HG02970 (cell line): ENCODE data around the gene NTN3.
"Not testable (repeated sequence)": the region's sequence is repeated elsewhere in the genome, so short reads cannot be mapped to it uniquely, and the experiment has no call there.

Source experiments
- ATAC-seq: cut with Tn5 transposase; IDR thresholded peaks from one replicate; pipeline ENCODE4 v1.9.1; 2021; ENCODE audit warnings: mild to moderate bottlenecking, moderate library complexity, moderate number of reproducible peaks; ENCODE audit not compliant: unreplicated experiment, low FRiP score

Gene NTN3

GRCh38 chr16:2471016-2471652, at the start of gene NTN3:
NTN3 (plus strand) TSS chr16:2471297; CDS start chr16:2471702, 405 bp downstream.
- ATAC-seq: no peak

GRCh38 chr16:2422123-2422867, 48.8 kb upstream of the NTN3 start:
- no peak for ATAC-seq

- ATAC-seq: no peak
These were observed 46.8 kb upstream of the NTN3 start for GRCh38 chr16:2424061-2425007.

- ATAC-seq: no peak
These were observed 46.0 kb upstream of the NTN3 start for GRCh38 chr16:2425008-2425518.

- no peak for ATAC-seq
These were observed 45.2 kb upstream of the NTN3 start for GRCh38 chr16:2425825-2426430.

- no peak for ATAC-seq
These were observed 44.1 kb upstream of the NTN3 start for GRCh38 chr16:2426941-2427361.

- ATAC-seq: no peak
These were observed 43.6 kb upstream of the NTN3 start for GRCh38 chr16:2427526-2427925.

GRCh38 chr16:2428051-2428783, 42.9 kb upstream of the NTN3 start:
- ATAC-seq: no peak

- ATAC-seq: no peak
These were observed 42.4 kb upstream of the NTN3 start for GRCh38 chr16:2428784-2429033.

GRCh38 chr16:2429034-2429770, 41.9 kb upstream of the NTN3 start, which contains the start of gene CCNF:
CCNF (plus strand) TSS chr16:2429447; CDS start chr16:2429482, 35 bp downstream.
- peak; percentile 84 for ATAC-seq

- no peak for ATAC-seq
These were observed 41.1 kb upstream of the NTN3 start for GRCh38 chr16:2429771-2430663.

GRCh38 chr16:2432286-2432685, 38.8 kb upstream of the NTN3 start:
- ATAC-seq: no peak

GRCh38 chr16:2432801-2433505, 38.1 kb upstream of the NTN3 start:
- no peak for ATAC-seq

- ATAC-seq: not testable (repeated sequence)
These were observed 35.9 kb upstream of the NTN3 start for GRCh38 chr16:2435236-2435635.

- ATAC-seq: no peak
These were observed 35.0 kb upstream of the NTN3 start for GRCh38 chr16:2436110-2436509.

- no peak for ATAC-seq
These were observed 33.9 kb upstream of the NTN3 start for GRCh38 chr16:2437032-2437790.

- ATAC-seq: no peak
These were observed 33.0 kb upstream of the NTN3 start for GRCh38 chr16:2438121-2438520.
